Trophoblast cell (in vitro differentiated cells and primary cell): ENCODE data around the gene S100A7.

Source experiments
- DNase-seq, 2 donors: peaks; one replicate each; pipeline ENCODE4 v3.0.0-alpha.2; 2016
- H2AFZ ChIP-seq: 2 replicates; pipeline ENCODE4 v1.6.1; 2013; ENCODE audit warnings: low read length, moderate library complexity, mild to moderate bottlenecking; ENCODE audit not compliant: insufficient read depth, poor library complexity
- H2AK5ac ChIP-seq: 2 replicates; pipeline ENCODE4 v1.6.1; 2013; ENCODE audit warnings: mild to moderate bottlenecking, low read length
- H2BK120ac ChIP-seq: 2 replicates; pipeline ENCODE4 v1.6.1; 2013; ENCODE audit warnings: low read length, mild to moderate bottlenecking, moderate library complexity; ENCODE audit not compliant: insufficient read depth, poor library complexity
- H2BK12ac ChIP-seq: 2 replicates; pipeline ENCODE4 v1.6.1; 2013; ENCODE audit warnings: mild to moderate bottlenecking, low read length, moderate library complexity
- H2BK5ac ChIP-seq: 2 replicates; pipeline ENCODE4 v1.6.1; 2013; ENCODE audit warnings: low read length, low read depth, moderate library complexity, mild to moderate bottlenecking; ENCODE audit not compliant: poor library complexity
- H3K14ac ChIP-seq: 2 replicates; pipeline ENCODE4 v1.6.1; 2013; ENCODE audit warnings: mild to moderate bottlenecking, low read length
- H3K18ac ChIP-seq: 2 replicates; pipeline ENCODE4 v1.6.1; 2013; ENCODE audit warnings: mild to moderate bottlenecking, low read length
- H3K23ac ChIP-seq: 2 replicates; pipeline ENCODE4 v1.6.1; 2013; ENCODE audit warnings: low read length
- H3K27ac ChIP-seq: 2 replicates; pipeline ENCODE4 v1.5.1; 2013; ENCODE audit warnings: low read depth, mild to moderate bottlenecking, inconsistent platforms, low read length, moderate library complexity
- H3K27me3 ChIP-seq: 2 replicates; pipeline ENCODE4 v1.6.1; 2013; ENCODE audit warnings: inconsistent platforms, mild to moderate bottlenecking, low read length, moderate library complexity; ENCODE audit not compliant: insufficient read depth
- H3K36me3 ChIP-seq, 2 experiments: 1 replicate in 1 of 2; 2 replicates in 1 of 2; pipeline ENCODE4 v1.6.1; 2013; ENCODE audit warnings: low read length in 2 of 2, mild to moderate bottlenecking in 2 of 2, moderate library complexity in 1 of 2; ENCODE audit not compliant: insufficient read depth in 2 of 2, control insufficient read depth in 1 of 2
- H3K4ac ChIP-seq: 2 replicates; pipeline ENCODE4 v1.6.1; 2013; ENCODE audit warnings: low read depth, mild to moderate bottlenecking, low read length, moderate library complexity
- H3K4me1 ChIP-seq, 2 experiments: 1 replicate in 1 of 2; 2 replicates in 1 of 2; pipeline ENCODE4 v1.6.1; 2013; ENCODE audit warnings: low read length in 2 of 2, mild to moderate bottlenecking in 2 of 2, moderate library complexity in 1 of 2; ENCODE audit not compliant: insufficient read depth in 2 of 2, control insufficient read depth in 1 of 2
- H3K4me2 ChIP-seq: 2 replicates; pipeline ENCODE4 v1.6.1; 2013; ENCODE audit warnings: inconsistent platforms, mild to moderate bottlenecking, low read length, moderate library complexity
- H3K4me3 ChIP-seq: 2 replicates; pipeline ENCODE4 v1.5.1; 2013; ENCODE audit warnings: mild to moderate bottlenecking, low read depth, low read length, inconsistent platforms
- H3K79me1 ChIP-seq: one replicate; pipeline ENCODE4 v1.6.1; 2013; ENCODE audit warnings: low read length
- H3K79me2 ChIP-seq: 2 replicates; pipeline ENCODE4 v1.6.1; 2013; ENCODE audit warnings: low read length, mild to moderate bottlenecking; ENCODE audit not compliant: control insufficient read depth, insufficient read depth, poor library complexity
- H3K9ac ChIP-seq: 2 replicates; pipeline ENCODE4 v1.6.1; 2013; ENCODE audit warnings: mild to moderate bottlenecking, low read length
- H3K9me3 ChIP-seq: 2 replicates; pipeline ENCODE4 v1.6.1; 2013; ENCODE audit warnings: low read depth, mild to moderate bottlenecking, control low read depth, inconsistent platforms, low read length; ENCODE audit not compliant: insufficient read depth
- H4K12ac ChIP-seq: 2 replicates; pipeline ENCODE4 v1.6.1; 2013; ENCODE audit warnings: low read depth, mild to moderate bottlenecking, low read length, moderate library complexity
- H4K8ac ChIP-seq: 2 replicates; pipeline ENCODE4 v1.6.1; 2013; ENCODE audit warnings: low read depth, mild to moderate bottlenecking, low read length, moderate library complexity
- H4K91ac ChIP-seq: one replicate; pipeline ENCODE4 v1.6.1; 2013; ENCODE audit warnings: low read depth, mild to moderate bottlenecking, low read length, moderate library complexity
- WGBS: extraction: QIAGEN DNeasy Blood & Tissue Kit; methylation state at CpG from one replicate; pipeline ENCODE4 v1.1.7; 2013; ENCODE audit warnings: missing lambda C conversion rate; ENCODE audit not compliant: insufficient read length, insufficient coverage; ENCODE audit errors: extremely low coverage; 5-methylcytosine and 5-hydroxymethylcytosine counted together

Gene S100A7

DNA sequence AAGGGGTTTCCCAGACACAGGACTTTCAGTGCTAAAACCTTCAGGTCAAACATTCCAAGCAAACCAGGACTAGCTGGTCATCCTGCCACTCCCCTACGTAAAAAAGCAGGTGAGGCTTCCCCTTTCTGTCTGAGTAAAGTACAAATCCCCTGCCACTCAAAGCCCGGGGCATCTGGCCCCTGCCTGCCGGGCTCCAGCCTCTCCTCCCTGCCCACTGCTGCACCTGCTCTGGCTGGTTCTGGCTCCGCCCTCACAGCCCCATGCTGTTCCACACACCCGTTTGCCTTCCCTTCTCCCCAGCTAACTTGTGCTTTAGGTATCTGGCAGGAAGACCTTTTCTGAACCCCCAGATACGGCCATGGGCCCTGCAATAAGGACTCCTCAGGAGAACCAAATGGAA is 23.3 kb upstream of the S100A7 start:
- H3K4me2 ChIP-seq = no peak overlapping the region
- H3K23ac ChIP-seq = no peak overlapping the region
- H3K18ac ChIP-seq = no peak overlapping the region
- H3K79me1 ChIP-seq = no peaks in the 10 kb centered on the region
- peak; percentile 51 to 54 for DNase-seq
- no peak overlapping the region for H4K8ac ChIP-seq
- H2BK12ac ChIP-seq = no peak overlapping the region
- no peak overlapping the region for H2AK5ac ChIP-seq
- H4K12ac ChIP-seq = no peak overlapping the region
- WGBS = no CpG with 5 or more reads among the region's 6 CpGs
- no peak overlapping the region for H3K14ac ChIP-seq
- no peak overlapping the region for H4K91ac ChIP-seq
- H2AFZ ChIP-seq = no peak overlapping the region
- no peaks in the 10 kb centered on the region for H3K79me2 ChIP-seq
- no peak overlapping the region for H2BK120ac ChIP-seq
- no peak overlapping the region for H3K4ac ChIP-seq
- no peak overlapping the region for H3K4me3 ChIP-seq
- no peaks in the 10 kb centered on the region for H3K27me3 ChIP-seq
- peaks cover 5% of the 10 kb centered on the region in 2 experiments for H3K4me1 ChIP-seq
- no peaks in the 10 kb centered on the region for H3K36me3 ChIP-seq
- H2BK5ac ChIP-seq = no peak overlapping the region
- no peak overlapping the region for H3K27ac ChIP-seq
- no peaks in the 10 kb centered on the region for H3K9me3 ChIP-seq
- H3K9ac ChIP-seq = no peak overlapping the region

DNA sequence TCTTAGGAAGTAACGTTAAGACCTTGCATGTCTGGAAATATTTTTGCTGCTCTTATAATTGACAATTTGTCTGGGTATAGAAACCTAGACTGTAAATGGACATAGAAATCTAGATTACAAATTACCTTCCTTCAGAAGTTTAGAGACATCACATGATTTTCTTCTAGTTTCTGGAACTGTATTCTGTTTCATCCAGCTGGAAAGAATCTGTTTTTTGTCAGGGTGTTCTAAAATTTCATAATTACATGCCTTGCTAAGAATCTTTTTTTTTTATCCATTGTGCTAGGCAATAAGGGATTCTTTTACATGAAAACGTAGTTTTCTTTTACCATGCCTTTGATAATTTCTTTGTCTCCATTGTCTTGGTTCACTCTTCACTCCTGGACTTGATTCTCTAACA is 20.7 kb upstream of the S100A7 start:
- Histone ChIP-seq H2BK120ac (no peak overlapping the region), H3K4me3 (no peak overlapping the region), H3K4me2 (no peak overlapping the region), H3K79me2 (peaks cover 1% of the 10 kb centered on the region), H3K4me1 (peaks cover 12 to 13% of the 10 kb centered on the region in 2 experiments), H3K9ac (no peak overlapping the region), H4K8ac (no peak overlapping the region), H2AK5ac (no peak overlapping the region), H3K23ac (no peak overlapping the region), H3K79me1 (peaks cover 3% of the 10 kb centered on the region), H3K27ac (no peak overlapping the region), H3K4ac (no peak overlapping the region), H4K91ac (no peak overlapping the region), H3K36me3 (no peaks in the 10 kb centered on the region), H2AFZ (no peak overlapping the region), H3K27me3 (no peaks in the 10 kb centered on the region), H4K12ac (no peak overlapping the region), H2BK5ac (no peak overlapping the region), H3K18ac (no peak overlapping the region), H2BK12ac (no peak overlapping the region), H3K9me3 (no peaks in the 10 kb centered on the region), H3K14ac (no peak overlapping the region)
- DNase-seq = no peak
- no CpG with 5 or more reads among the region's 2 CpGs for WGBS

DNA sequence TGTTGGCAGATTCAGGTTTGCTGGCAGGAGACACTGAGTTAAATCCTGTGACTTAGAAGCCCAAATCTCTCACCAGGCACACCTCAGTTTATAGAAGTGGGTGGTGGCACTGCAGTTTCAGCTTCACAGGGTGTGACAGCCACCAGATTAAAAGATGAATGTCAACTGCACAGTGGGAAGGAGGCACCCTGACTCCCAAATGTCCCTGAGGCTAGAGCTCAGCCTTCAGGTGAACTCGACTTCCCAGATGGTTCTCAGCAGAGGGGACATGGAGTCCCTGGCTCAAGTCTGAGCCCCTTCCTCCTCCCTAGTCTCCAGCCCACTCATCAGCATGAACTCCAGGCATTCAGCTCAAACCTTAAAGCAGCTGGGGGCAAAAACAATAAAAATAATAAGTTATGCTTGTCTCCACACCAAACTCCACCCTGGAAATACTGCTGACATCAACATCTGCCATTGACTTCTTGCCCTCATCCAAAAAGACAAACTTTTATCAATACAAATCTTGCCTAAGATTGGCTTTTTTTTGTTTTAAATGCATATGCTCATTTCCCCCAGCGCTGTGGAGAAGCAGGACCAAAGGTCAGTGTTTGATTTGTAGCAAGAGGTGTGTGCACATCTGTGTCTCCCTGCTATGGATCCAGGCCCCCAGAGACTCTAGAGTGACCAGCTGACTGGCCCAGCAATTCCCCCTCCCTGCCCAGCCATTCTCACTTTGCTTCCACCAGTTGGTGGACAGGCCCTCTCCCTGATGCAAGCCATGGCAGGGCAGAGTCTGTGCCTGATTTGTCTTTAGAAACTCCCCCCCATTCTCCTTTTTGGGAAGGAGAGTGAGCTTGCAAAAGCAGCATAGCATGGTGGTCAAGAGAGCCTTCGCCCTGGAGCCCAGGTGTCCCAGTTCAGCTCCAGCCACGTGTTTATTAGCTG is 18.5 kb upstream of the S100A7 start:
- Histone ChIP-seq H2BK120ac (peak overlapping the region; percentile 1), H3K36me3 (no peaks in the 10 kb centered on the region), H3K9me3 (peaks cover 1% of the 10 kb centered on the region), H3K79me1 (peaks cover 3% of the 10 kb centered on the region), H3K9ac (no peak overlapping the region), H3K14ac (no peak overlapping the region), H4K12ac (no peak overlapping the region), H4K91ac (peak overlapping the region; percentile 4), H4K8ac (no peak overlapping the region), H2BK12ac (peak overlapping the region; percentile 10), H3K4me1 (peaks cover 12 to 18% of the 10 kb centered on the region in 2 experiments), H2AK5ac (no peak overlapping the region), H3K4me2 (peak overlapping the region; percentile 11), H3K4me3 (no peak overlapping the region), H3K23ac (no peak overlapping the region), H3K4ac (no peak overlapping the region), H2BK5ac (no peak overlapping the region), H2AFZ (no peak overlapping the region), H3K18ac (peak overlapping the region; percentile 16), H3K79me2 (peaks cover 1% of the 10 kb centered on the region), H3K27me3 (no peaks in the 10 kb centered on the region), H3K27ac (peak overlapping the region; percentile 43)
- WGBS = no CpG with 5 or more reads among the region's 4 CpGs
- no peak for DNase-seq

DNA sequence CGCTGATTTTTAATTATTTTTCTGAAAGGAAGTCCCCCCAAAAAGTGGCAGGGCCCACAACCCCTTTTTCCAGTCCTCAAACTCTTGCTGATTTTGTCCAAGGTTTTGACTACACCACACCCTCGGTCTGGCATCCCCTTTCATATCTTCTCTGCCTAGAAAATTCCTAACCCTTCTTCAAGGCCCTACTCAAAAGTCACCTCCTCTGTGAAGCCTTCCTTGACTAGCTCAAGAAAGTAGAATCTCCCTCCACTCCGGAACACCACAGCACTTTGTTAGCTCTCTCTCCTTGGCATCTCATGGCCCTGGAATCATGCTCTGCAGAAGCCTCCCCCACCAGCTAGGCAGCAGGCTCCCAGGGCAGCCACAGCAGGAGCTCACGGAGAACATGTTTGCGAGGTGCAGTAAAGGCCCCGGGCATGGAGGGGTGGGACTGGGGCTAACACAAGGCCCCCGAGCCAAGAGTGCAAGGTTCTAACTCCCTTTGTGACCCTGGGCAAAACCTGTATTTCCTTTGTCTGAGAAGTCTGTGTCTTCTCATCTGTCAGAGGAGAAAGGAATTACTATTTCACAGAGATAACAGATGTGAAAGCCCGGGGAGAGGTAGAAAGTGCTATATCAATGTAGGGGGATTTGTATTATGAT is 17.7 kb upstream of the S100A7 start:
- Histone ChIP-seq H3K4me2 (peak overlapping the region; percentile 15), H2BK12ac (peak overlapping the region; percentile 82), H3K79me2 (peaks cover 1% of the 10 kb centered on the region), H2BK120ac (peak overlapping the region; percentile 25), H2AFZ (peak overlapping the region; percentile 40), H3K27me3 (no peaks in the 10 kb centered on the region), H3K23ac (no peak overlapping the region), H4K91ac (no peak overlapping the region), H4K8ac (peak overlapping the region; percentile 71), H3K9ac (no peak overlapping the region), H3K79me1 (peaks cover 3% of the 10 kb centered on the region), H3K4me1 (peaks cover 12 to 18% of the 10 kb centered on the region in 2 experiments), H3K9me3 (peaks cover 4% of the 10 kb centered on the region), H3K14ac (no peak overlapping the region), H2BK5ac (peak overlapping the region; percentile 83), H3K18ac (peak overlapping the region; percentile 44), H3K36me3 (no peaks in the 10 kb centered on the region), H4K12ac (no peak overlapping the region), H3K4ac (peak overlapping the region; percentile 21), H3K27ac (peak overlapping the region; percentile 64), H3K4me3 (no peak overlapping the region), H2AK5ac (peak overlapping the region; percentile 85)
- DNase-seq = no peak
- WGBS = no CpG with 5 or more reads among the region's 8 CpGs
